Right ventricle myocardium superior (tissue), 1 donor: ENCODE results near the gene TTLL8. TPM values are rescaled to one million over a fixed set of nuclear protein-coding genes. Genes with fewer than 3 reads are reported as not detected.

ENCODE experiments used
- ATAC-seq: fragments of 200-7000 bp; cut with Tn5 transposase; one replicate; pipeline ENCODE4 v1.9.1; 2020; ENCODE audit warnings: mild to moderate bottlenecking; ENCODE audit not compliant: poor library complexity
- DNase-seq: peaks from one replicate; pipeline ENCODE4 v3.0.0-alpha.2; 2020
- intact Hi-C: fragments of 100-400 bp; cut with DNase I; formaldehyde crosslinking; loops from one replicate; pipeline ENCODE4 v1.11.2; 2022
- total RNA-seq: library from RNA; stranded (reverse); fragmentation: NEBNext Ultra II Directional; extraction: Animal tissue kit (Norgen Biotek cat#: 25700); gene quantifications from one replicate; pipeline ENCODE4 v1.2.1, GENCODE V29; 2021
- donor health status: DM: no; HTN: yes; CAD: no; lungs with severe emphysema.

The TTLL8 gene
- total RNA-seq, 1 donor from 2014 or later = not detected

- ATAC-seq (no peak), DNase-seq (peak; percentile 33)
- intact Hi-C loops = loop anchor here (10.0 kb wide), 1 partner anchor 257 kb away; no protein-coding TSS in a partner anchor
These were observed 25.8 kb downstream of the TTLL8 start for GRCh38 chr22:50032109-50032871.

- ATAC-seq = no peak
- DNase-seq = peak; percentile 40
- intact Hi-C loops = loop anchor here (2.0 to 10.0 kb wide), 2 partner anchors 101 to 257 kb away; no protein-coding TSS in a partner anchor
These were observed 26.7 kb downstream of the TTLL8 start for GRCh38 chr22:50031189-50032091.

- peak; percentile 83 for DNase-seq
- intact Hi-C loops = loop anchor here (2.0 to 10.0 kb wide), 2 partner anchors 100 to 256 kb away; no protein-coding TSS in a partner anchor
- ATAC-seq = peak; percentile 94
These were observed 27.6 kb downstream of the TTLL8 start for GRCh38 chr22:50030297-50031188.

- intact Hi-C loops = no loop called here
- peak; percentile 19 for DNase-seq
- ATAC-seq = no peak
These were observed 30.2 kb downstream of the TTLL8 start for GRCh38 chr22:50027639-50028537.

GRCh38 chr22:50025993-50026392 is 32.1 kb downstream of the TTLL8 start:
- ATAC-seq (no peak), DNase-seq (peak; percentile 19)
- intact Hi-C loops = no loop called here

GRCh38 chr22:50022171-50022819 is 35.8 kb downstream of the TTLL8 start:
- ATAC-seq (no peak), DNase-seq (no peak)
- intact Hi-C loops = no loop called here

GRCh38 chr22:50020606-50021005 is 37.5 kb downstream of the TTLL8 start:
- no peak for ATAC-seq
- DNase-seq = no peak

GRCh38 chr22:50019316-50019715 is 38.8 kb downstream of the TTLL8 start:
- ATAC-seq (no peak), DNase-seq (no peak)
- intact Hi-C loops = no loop called here

More at GRCh38 chr22:50020606-50021005, 37.5 kb downstream of the TTLL8 start:
- intact Hi-C loops = no loop called here

GRCh38 chr22:50018608-50019285 is 39.4 kb downstream of the TTLL8 start:
- no peak for ATAC-seq
- DNase-seq = no peak
- intact Hi-C loops = no loop called here

GRCh38 chr22:50017701-50018224 is 40.3 kb downstream of the TTLL8 start:
- DNase-seq = peak; percentile 18
- no peak for ATAC-seq
- intact Hi-C loops = no loop called here

- DNase-seq (peak; percentile 13), ATAC-seq (no peak)
- intact Hi-C loops = no loop called here
These were observed 41.0 kb downstream of the TTLL8 start for GRCh38 chr22:50016988-50017700.

- ATAC-seq (no peak), DNase-seq (peak; percentile 17)
- intact Hi-C loops = no loop called here
These were observed 41.6 kb downstream of the TTLL8 start for GRCh38 chr22:50016308-50016987.

GRCh38 chr22:50015451-50016307 is 42.4 kb downstream of the TTLL8 start:
- intact Hi-C loops = no loop called here
- ATAC-seq (no peak), DNase-seq (peak; percentile 38)

GRCh38 chr22:50014655-50015401 is 43.3 kb downstream of the TTLL8 start:
- ATAC-seq = no peak
- DNase-seq = peak; percentile 27

More at GRCh38 chr22:50014655-50015401, 43.3 kb downstream of the TTLL8 start:
- intact Hi-C loops = no loop called here
